Upper lobe of left lung (tissue), 4 donors: ENCODE measurements around the gene GPR135.

Source experiments
- POLR2A ChIP-seq, 4 donors: fragments of 450-650 bp; IDR thresholded peaks; one replicate each; pipeline ENCODE4 v1.5.1; 2016 to 2017; ENCODE audit warnings: antibody characterized with exemption in 4 of 4, mild to moderate bottlenecking in 2 of 4
- TF ChIP-seq, protein P1 (sequence below), 6 experiments: fragments of 450-650 bp in 4 of 6; fragments of 200-600 bp in 2 of 6; sonication (generic) in 2 of 6; IDR thresholded peaks; one replicate each; pipeline ENCODE4 v1.5.1; 2016 to 2019; ENCODE audit warnings: antibody characterized with exemption in 6 of 6

GRCh38 chr14:59461891-59462290 is 3.3 kb downstream of the GPR135 start:
- TF ChIP-seq, protein P1, sequence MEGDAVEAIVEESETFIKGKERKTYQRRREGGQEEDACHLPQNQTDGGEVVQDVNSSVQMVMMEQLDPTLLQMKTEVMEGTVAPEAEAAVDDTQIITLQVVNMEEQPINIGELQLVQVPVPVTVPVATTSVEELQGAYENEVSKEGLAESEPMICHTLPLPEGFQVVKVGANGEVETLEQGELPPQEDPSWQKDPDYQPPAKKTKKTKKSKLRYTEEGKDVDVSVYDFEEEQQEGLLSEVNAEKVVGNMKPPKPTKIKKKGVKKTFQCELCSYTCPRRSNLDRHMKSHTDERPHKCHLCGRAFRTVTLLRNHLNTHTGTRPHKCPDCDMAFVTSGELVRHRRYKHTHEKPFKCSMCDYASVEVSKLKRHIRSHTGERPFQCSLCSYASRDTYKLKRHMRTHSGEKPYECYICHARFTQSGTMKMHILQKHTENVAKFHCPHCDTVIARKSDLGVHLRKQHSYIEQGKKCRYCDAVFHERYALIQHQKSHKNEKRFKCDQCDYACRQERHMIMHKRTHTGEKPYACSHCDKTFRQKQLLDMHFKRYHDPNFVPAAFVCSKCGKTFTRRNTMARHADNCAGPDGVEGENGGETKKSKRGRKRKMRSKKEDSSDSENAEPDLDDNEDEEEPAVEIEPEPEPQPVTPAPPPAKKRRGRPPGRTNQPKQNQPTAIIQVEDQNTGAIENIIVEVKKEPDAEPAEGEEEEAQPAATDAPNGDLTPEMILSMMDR (IDR thresholded peaks at IDR 0.05), result no peak
- TF ChIP-seq POLR2A (IDR thresholded peaks at IDR 0.05), result no peak
